Measurements from ENCODE around the gene PPP1R3G.
A peak's percentile ranks its signal among the peaks of the same experiment; 100 is the strongest.

Gene PPP1R3G

GRCh38 chr6:5121956-5122355 lies 36.8 kb downstream of the PPP1R3G start:
- DNase-seq = no peak

- DNase-seq = no peak
These were observed 37.5 kb downstream of the PPP1R3G start for GRCh38 chr6:5122504-5123112.

GRCh38 chr6:5123296-5124143 lies 38.4 kb downstream of the PPP1R3G start:
- no peak for DNase-seq

- DNase-seq = no peak
These were observed 39.4 kb downstream of the PPP1R3G start for GRCh38 chr6:5124526-5124925.

GRCh38 chr6:5125152-5126006 lies 40.2 kb downstream of the PPP1R3G start:
- no peak for DNase-seq

- no peak for DNase-seq
These were observed 41.1 kb downstream of the PPP1R3G start for GRCh38 chr6:5126214-5126613.

GRCh38 chr6:5127106-5127687 lies 42.1 kb downstream of the PPP1R3G start:
- DNase-seq = no peak

GRCh38 chr6:5128351-5128750 lies 43.2 kb downstream of the PPP1R3G start:
- no peak for DNase-seq

- DNase-seq = no peak
These were observed 45.2 kb downstream of the PPP1R3G start for GRCh38 chr6:5130135-5130866.

- no peak for DNase-seq
These were observed 47.6 kb downstream of the PPP1R3G start for GRCh38 chr6:5132731-5133130.

GRCh38 chr6:5133943-5134342 lies 48.8 kb downstream of the PPP1R3G start:
- no peak for DNase-seq

GRCh38 chr6:5135788-5136376 lies 50.7 kb downstream of the PPP1R3G start:
- DNase-seq = peak; percentile 40

GRCh38 chr6:5136851-5137250 lies 51.7 kb downstream of the PPP1R3G start:
- DNase-seq = no peak
